GM12878 (cell line): ENCODE measurements around the gene ACTN2. TPM values are rescaled to one million over a fixed set of nuclear protein-coding genes. Genes with fewer than 3 reads are reported as not detected.

Experiments
- ATAC-seq: fragments of 200-7000 bp; cut with Tn5 transposase; 3 replicates; pipeline ENCODE4 v1.9.1; 2020; ENCODE audit warnings: mild to moderate bottlenecking, moderate library complexity
- BruUV-seq: library from RNA; stranded (reverse); fragments of 400-500 nt; replicated peaks from 2 replicates; lab custom pipeline; 2021; lab: Mats Ljungman, UMichigan
- CTCF ChIA-PET: fragments of 300-600 bp; sonication (Branson Sonifier 250); formaldehyde crosslinking; extraction: SDS; loops from one replicate; lab custom pipeline; 2021; ENCODE audit warnings: inconsistent platforms; lab: Yijun Ruan, JAX
- POLR2A ChIA-PET: fragments of 350-600 bp; formaldehyde crosslinking; extraction: SDS; loops from one replicate; lab custom pipeline; 2021; ENCODE audit warnings: inconsistent platforms; lab: Charles Lee
- RAD21 ChIA-PET: fragments of 300-600 bp; sonication (Branson Sonifier 250); formaldehyde crosslinking; loops from one replicate; lab custom pipeline; 2023; ENCODE audit warnings: antibody characterized with exemption; ENCODE audit not compliant: unreplicated experiment; lab: Charles Lee
- SMC1A ChIA-PET: fragments of 300-600 bp; sonication (Branson Sonifier 250); formaldehyde crosslinking; loops from one replicate; lab custom pipeline; 2023; ENCODE audit not compliant: unreplicated experiment, uncharacterized antibody; lab: Charles Lee
- DNase-seq: peaks from one replicate; pipeline ENCODE4 v3.0.0-alpha.2; 2011; ENCODE audit warnings: low read depth, low spot score
- FAIRE-seq: peaks from 3 replicates; lab custom pipeline; 2011; peaks lifted over from hg19 to GRCh38; lab: Jason Lieb, UNC
- H2AFZ ChIP-seq: 2 replicates; pipeline ENCODE4 v1.6.0; 2011; ENCODE audit warnings: low read depth, low read length, control low read depth; ENCODE audit not compliant: control insufficient read depth
- H3K27ac ChIP-seq: 2 replicates; pipeline ENCODE4 v1.5.1; 2011; ENCODE audit warnings: control low read depth; ENCODE audit not compliant: control insufficient read depth, insufficient read depth
- H3K27me3 ChIP-seq, 2 experiments: replicated peaks in 1 of 2; 2 replicates each; pipeline versions ENCODE4 v1.6.0 to v1.6.1; 2011; ENCODE audit warnings: low read length in 1 of 2; ENCODE audit not compliant: control insufficient read depth in 2 of 2, insufficient read depth in 2 of 2
- H3K36me3 ChIP-seq, 2 experiments: 2 replicates each; pipeline ENCODE4 v1.5.1; 2011; ENCODE audit warnings: low read length in 1 of 2; ENCODE audit not compliant: control insufficient read depth in 2 of 2, insufficient read depth in 2 of 2
- H3K4me1 ChIP-seq: 2 replicates; pipeline ENCODE4 v1.6.1; 2011; ENCODE audit warnings: mild to moderate bottlenecking, low read length, moderate library complexity, mixed read lengths; ENCODE audit not compliant: control insufficient read depth, insufficient read depth
- H3K4me2 ChIP-seq: 2 replicates; pipeline ENCODE4 v1.6.0; 2011; ENCODE audit warnings: control low read depth; ENCODE audit not compliant: control insufficient read depth, insufficient read depth
- H3K4me3 ChIP-seq: fragments of 200-600 bp; sonication (generic); 2 replicates; pipeline ENCODE4 v1.5.1; 2016
- H3K79me2 ChIP-seq: 2 replicates; pipeline ENCODE4 v1.6.0; 2011; ENCODE audit warnings: low read length; ENCODE audit not compliant: control insufficient read depth, insufficient read depth
- H3K9ac ChIP-seq: 2 replicates; pipeline ENCODE4 v1.8.0; 2011; ENCODE audit warnings: low read length, control low read depth, mixed read lengths; ENCODE audit not compliant: control insufficient read depth, insufficient read depth
- H3K9me3 ChIP-seq: replicated peaks from 3 replicates; pipeline ENCODE4 v1.5.1; 2011; ENCODE audit warnings: mild to moderate bottlenecking, low read length; ENCODE audit not compliant: control insufficient read depth, insufficient read depth
- H4K20me1 ChIP-seq: 2 replicates; pipeline ENCODE4 v1.6.0; 2011; ENCODE audit not compliant: control insufficient read depth, insufficient read depth
- CHD1 ChIP-seq: IDR thresholded peaks from 2 replicates; pipeline ENCODE4 v1.6.1; 2012; ENCODE audit warnings: low read depth, low read length, improper control_type of control experiment
- ETV6 ChIP-seq, 2 experiments: fragments of 450-650 bp in 1 of 2; IDR thresholded peaks in 1 of 2; conservative IDR thresholded peaks in 1 of 2; 2 replicates each; pipeline ENCODE4 v1.6.1; 2014; ENCODE audit warnings: antibody characterized with exemption in 1 of 2, borderline replicate concordance in 1 of 2, low read depth in 1 of 2, mild to moderate bottlenecking in 1 of 2, moderate library complexity in 1 of 2
- GABPA ChIP-seq: IDR thresholded peaks from 2 replicates; pipeline ENCODE4 v1.6.1; 2014; ENCODE audit warnings: antibody characterized with exemption, low read depth, mild to moderate bottlenecking, inconsistent platforms
- MYB ChIP-seq: fragments of 150-350 bp; IDR thresholded peaks from 2 replicates; pipeline ENCODE4 v1.6.1; 2014; ENCODE audit warnings: mild to moderate bottlenecking, low read depth, low read length, borderline replicate concordance
- RB1 ChIP-seq: fragments of 450-650 bp; formaldehyde crosslinking; IDR thresholded peaks from 2 replicates; pipeline ENCODE4 v1.6.1; 2017; ENCODE audit warnings: mild to moderate bottlenecking, borderline replicate concordance
- SREBF2 ChIP-seq: IDR thresholded peaks from 2 replicates; pipeline ENCODE4 v1.6.1; 2012; ENCODE audit warnings: mild to moderate bottlenecking, low read length
- STAT1 ChIP-seq: fragments of 450-650 bp; conservative IDR thresholded peaks from 2 replicates; pipeline ENCODE4 v1.6.1; 2014; ENCODE audit warnings: antibody characterized with exemption, mild to moderate bottlenecking
- ZBED1 ChIP-seq: IDR thresholded peaks from 2 replicates; pipeline ENCODE4 v1.6.1; 2016; ENCODE audit warnings: borderline replicate concordance
- WGBS: methylation state at CpG from one replicate; pipeline ENCODE4 v1.1.6; 2016; ENCODE audit warnings: low lambda C conversion rate; ENCODE audit not compliant: insufficient replicate concordance, insufficient coverage; ENCODE audit errors: missing lambda C conversion rate; 5-methylcytosine and 5-hydroxymethylcytosine counted together
- in situ Hi-C: fragments of 300-500 bp; cut with MboI; formaldehyde crosslinking; loops from 9 replicates; pipeline ENCODE4 v1.14.3; 2018; ENCODE audit warnings: mixed read lengths
- intact Hi-C: fragments of 100-400 bp; cut with micrococcal nuclease; formaldehyde crosslinking; loops from one replicate; pipeline ENCODE4 v1.14.2; 2022; ENCODE audit not compliant: unreplicated experiment
- polyA plus RNA-seq, 11 experiments: library from polyadenylated mRNA; depleted of rRNA in 4 of 11; unstranded in 6 of 11; stranded (reverse) in 5 of 11; fragments of >200 nt; fragmentation: Nextera tagmentation in 4 of 11; fragmentation: Illumina TruSeq in 1 of 11; extraction: Ambion mirVana in 4 of 11; extraction: Trizol in 1 of 11; gene quantifications; 1 replicate in 1 of 11; 2 replicates in 10 of 11; pipeline versions ENCODE4 v1.2.1 to v1.2.3, GENCODE V29; 2011 to 2016; ENCODE audit warnings: inconsistent platforms in 2 of 11, missing spikeins in 2 of 11, low read depth in 1 of 11
- total RNA-seq, 4 experiments: library from RNA; depleted of rRNA in 3 of 4; stranded (reverse); fragments of >200 nt in 3 of 4; fragmentation: Illumina TruSeq in 1 of 4; extraction: Trizol in 1 of 4; gene quantifications; 2 replicates each; pipeline versions ENCODE4 v1.2.1 to v1.2.3, GENCODE V29; 2013 to 2021
- TF ChIP-seq, protein P1 (sequence below): fragments of 450-650 bp; IDR thresholded peaks from 2 replicates; pipeline ENCODE4 v1.6.1; 2016; ENCODE audit warnings: mild to moderate bottlenecking, moderate library complexity, borderline replicate concordance

ACTN2 gene
- total and polyA plus RNA-seq, 10 of the 15 experiments (the other 5 are each of a cell fraction or from before 2014, with no cell fraction given) = 0.10 TPM; not detected in 9

DNA sequence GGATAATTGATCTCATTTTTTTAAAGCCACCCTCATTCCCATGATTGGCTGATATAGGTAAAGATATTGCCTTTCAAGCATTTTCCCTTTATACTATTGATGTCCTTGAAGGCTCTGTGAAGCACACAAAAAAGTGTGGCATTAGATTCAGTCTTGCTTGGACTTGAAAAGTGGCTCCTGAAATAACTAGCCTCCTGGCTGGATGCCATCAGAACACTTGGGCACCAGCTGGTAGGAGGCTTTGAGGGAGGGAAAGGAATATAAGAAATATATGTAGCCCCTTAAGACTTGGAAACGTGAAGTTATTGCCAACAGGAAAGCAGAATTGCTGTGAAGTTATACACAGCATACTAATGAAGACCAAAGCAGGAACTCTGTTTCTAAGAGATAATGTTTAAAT, 122.8 kb downstream of the ACTN2 start:
- no peak overlapping the region for H3K27ac ChIP-seq
- H3K9ac ChIP-seq = no peak overlapping the region
- ChIA-PET RAD21 (no interaction called here), SMC1A (interaction anchor here (1.0 to 1.2 kb wide), 2 partner anchors 18 to 27 kb away, joined by 3 read pairs; no protein-coding TSS in a partner anchor), CTCF (interaction anchor here (0.7 kb wide), 1 partner anchor 19 kb away, joined by 3 read pairs; no protein-coding TSS in a partner anchor), POLR2A (no interaction called here)
- no peak overlapping the region for H3K4me2 ChIP-seq
- no peaks in the 10 kb centered on the region for H4K20me1 ChIP-seq
- 100% methylated on average over 1 of the region's 1 CpG for WGBS
- H3K79me2 ChIP-seq = peaks cover 3% of the 10 kb centered on the region
- in situ Hi-C loops = no loop called here
- peaks cover 6 to 37% of the 10 kb centered on the region in 2 experiments for H3K36me3 ChIP-seq
- no peak overlapping the region for H2AFZ ChIP-seq
- H3K4me3 ChIP-seq = no peak overlapping the region
- FAIRE-seq = no peak
- H3K9me3 ChIP-seq = no peaks in the 10 kb centered on the region
- H3K4me1 ChIP-seq = no peaks in the 10 kb centered on the region
- ATAC-seq = no peak
- no TSS peak for BruUV-seq
- intact Hi-C loops = no loop called here
- no peaks in the 10 kb centered on the region for H3K27me3 ChIP-seq
- DNase-seq = no peak
- TF ChIP-seq ZBED1 (no peak), STAT1 (no peak), GABPA (no peak), ETV6 (conservative IDR thresholded peaks at IDR 0.05 in 1 of 2, IDR thresholded peaks at IDR 0.05 in 1 of 2; ENCODE audit: borderline replicate concordance in 1 of 2, low read depth in 1 of 2) (no peak), MYB (no peak), SREBF2 (no peak), CHD1 (no peak), RB1 (no peak)
- TF ChIP-seq, protein P1, sequence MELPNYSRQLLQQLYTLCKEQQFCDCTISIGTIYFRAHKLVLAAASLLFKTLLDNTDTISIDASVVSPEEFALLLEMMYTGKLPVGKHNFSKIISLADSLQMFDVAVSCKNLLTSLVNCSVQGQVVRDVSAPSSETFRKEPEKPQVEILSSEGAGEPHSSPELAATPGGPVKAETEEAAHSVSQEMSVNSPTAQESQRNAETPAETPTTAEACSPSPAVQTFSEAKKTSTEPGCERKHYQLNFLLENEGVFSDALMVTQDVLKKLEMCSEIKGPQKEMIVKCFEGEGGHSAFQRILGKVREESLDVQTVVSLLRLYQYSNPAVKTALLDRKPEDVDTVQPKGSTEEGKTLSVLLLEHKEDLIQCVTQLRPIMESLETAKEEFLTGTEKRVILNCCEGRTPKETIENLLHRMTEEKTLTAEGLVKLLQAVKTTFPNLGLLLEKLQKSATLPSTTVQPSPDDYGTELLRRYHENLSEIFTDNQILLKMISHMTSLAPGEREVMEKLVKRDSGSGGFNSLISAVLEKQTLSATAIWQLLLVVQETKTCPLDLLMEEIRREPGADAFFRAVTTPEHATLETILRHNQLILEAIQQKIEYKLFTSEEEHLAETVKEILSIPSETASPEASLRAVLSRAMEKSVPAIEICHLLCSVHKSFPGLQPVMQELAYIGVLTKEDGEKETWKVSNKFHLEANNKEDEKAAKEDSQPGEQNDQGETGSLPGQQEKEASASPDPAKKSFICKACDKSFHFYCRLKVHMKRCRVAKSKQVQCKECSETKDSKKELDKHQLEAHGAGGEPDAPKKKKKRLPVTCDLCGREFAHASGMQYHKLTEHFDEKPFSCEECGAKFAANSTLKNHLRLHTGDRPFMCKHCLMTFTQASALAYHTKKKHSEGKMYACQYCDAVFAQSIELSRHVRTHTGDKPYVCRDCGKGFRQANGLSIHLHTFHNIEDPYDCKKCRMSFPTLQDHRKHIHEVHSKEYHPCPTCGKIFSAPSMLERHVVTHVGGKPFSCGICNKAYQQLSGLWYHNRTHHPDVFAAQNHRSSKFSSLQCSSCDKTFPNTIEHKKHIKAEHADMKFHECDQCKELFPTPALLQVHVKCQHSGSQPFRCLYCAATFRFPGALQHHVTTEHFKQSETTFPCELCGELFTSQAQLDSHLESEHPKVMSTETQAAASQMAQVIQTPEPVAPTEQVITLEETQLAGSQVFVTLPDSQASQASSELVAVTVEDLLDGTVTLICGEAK = no peak
